Cardiac muscle cell (in vitro differentiated cells and primary cell): Measurements from ENCODE around the gene USP47. TPM values are rescaled to one million over a fixed set of nuclear protein-coding genes. Genes with fewer than 3 reads are reported as not detected.

Experiments used
- DNase-seq, 2 donors: peaks; one replicate each; pipeline versions ENCODE4 v3.0.0 to v3.0.0-alpha.2; 2010 to 2017; ENCODE audit warnings: low read depth in 1 of 2, low spot score in 1 of 2
- H3K27ac ChIP-seq: fragments of 200-600 bp; sonication (generic); 2 replicates; pipeline ENCODE4 v1.5.1; 2016
- H3K27me3 ChIP-seq: fragments of 200-600 bp; sonication (generic); 2 replicates; pipeline ENCODE4 v1.6.0; 2016; ENCODE audit warnings: control low read depth
- H3K36me3 ChIP-seq: fragments of 200-600 bp; sonication (generic); 2 replicates; pipeline ENCODE4 v1.5.1; 2016; ENCODE audit warnings: control low read depth
- H3K4me1 ChIP-seq: fragments of 200-600 bp; sonication (generic); 2 replicates; pipeline ENCODE4 v1.8.1; 2017; ENCODE audit warnings: low read depth, mild to moderate bottlenecking, mixed run types
- H3K4me3 ChIP-seq: fragments of 200-600 bp; sonication (generic); 2 replicates; pipeline ENCODE4 v1.5.1; 2016; ENCODE audit warnings: mild to moderate bottlenecking
- H3K9me3 ChIP-seq: fragments of 200-600 bp; sonication (generic); 2 replicates; pipeline ENCODE4 v1.5.1; 2017; ENCODE audit warnings: low read depth, mild to moderate bottlenecking, control low read depth
- CTCF ChIP-seq: IDR thresholded peaks from 2 replicates; pipeline ENCODE4 v1.5.1; 2012; ENCODE audit warnings: low read depth, mild to moderate bottlenecking, low read length
- polyA plus RNA-seq: library from polyadenylated mRNA; unstranded; fragments of >200 nt; fragmentation: Nextera tagmentation; extraction: Ambion mirVana; gene quantifications from 2 replicates; pipeline ENCODE4 v1.2.1, GENCODE V29; 2016
- total RNA-seq: library from RNA; depleted of rRNA; stranded (reverse); fragments of >200 nt; gene quantifications from 2 replicates; pipeline ENCODE4 v1.2.3, GENCODE V29; 2016

The USP47 gene
- total and polyA plus RNA-seq, 2 experiments from 2014 or later = 46.6 to 59.6 TPM

- no peak overlapping the region for H3K4me3 ChIP-seq
- H3K27me3 ChIP-seq = no peaks in the 10 kb centered on the region
- H3K27ac ChIP-seq = peak overlapping the region; percentile 9
- H3K36me3 ChIP-seq = no peaks in the 10 kb centered on the region
- H3K4me1 ChIP-seq = peaks cover 12% of the 10 kb centered on the region
- TF ChIP-seq CTCF = no peak
- H3K9me3 ChIP-seq = no peaks in the 10 kb centered on the region
- DNase-seq = no peak
Measured at GRCh38 chr11:11867720-11868119, 25.9 kb downstream of the USP47 start.

- no peaks in the 10 kb centered on the region for H3K27me3 ChIP-seq
- H3K4me1 ChIP-seq = peaks cover 16% of the 10 kb centered on the region
- H3K27ac ChIP-seq = peak overlapping the region; percentile 15
- H3K36me3 ChIP-seq = no peaks in the 10 kb centered on the region
- no peak overlapping the region for H3K4me3 ChIP-seq
- DNase-seq = no peak
- H3K9me3 ChIP-seq = no peaks in the 10 kb centered on the region
- no peak for TF ChIP-seq CTCF
Measured at GRCh38 chr11:11871991-11872401, 30.2 kb downstream of the USP47 start.

GRCh38 chr11:11876458-11876857 lies 34.7 kb downstream of the USP47 start:
- Histone ChIP-seq H3K27ac (no peak overlapping the region), H3K9me3 (no peaks in the 10 kb centered on the region), H3K4me3 (no peak overlapping the region), H3K36me3 (no peaks in the 10 kb centered on the region), H3K27me3 (no peaks in the 10 kb centered on the region), H3K4me1 (peaks cover 16% of the 10 kb centered on the region)
- peak; percentile 28 for TF ChIP-seq CTCF
- no peak for DNase-seq

- peaks cover 11% of the 10 kb centered on the region for H3K36me3 ChIP-seq
- H3K4me3 ChIP-seq = no peak overlapping the region
- H3K9me3 ChIP-seq = no peaks in the 10 kb centered on the region
- no peak for TF ChIP-seq CTCF
- H3K4me1 ChIP-seq = peaks cover 15% of the 10 kb centered on the region
- H3K27me3 ChIP-seq = no peaks in the 10 kb centered on the region
- DNase-seq = no peak
- no peak overlapping the region for H3K27ac ChIP-seq
Measured at GRCh38 chr11:11880179-11880578, 38.4 kb downstream of the USP47 start.

GRCh38 chr11:11882539-11882938 lies 40.8 kb downstream of the USP47 start:
- no peak overlapping the region for H3K4me3 ChIP-seq
- no peak for DNase-seq
- H3K9me3 ChIP-seq = no peaks in the 10 kb centered on the region
- TF ChIP-seq CTCF = no peak
- H3K36me3 ChIP-seq = peaks cover 31% of the 10 kb centered on the region
- no peak overlapping the region for H3K27ac ChIP-seq
- H3K27me3 ChIP-seq = no peaks in the 10 kb centered on the region
- H3K4me1 ChIP-seq = peaks cover 15% of the 10 kb centered on the region

- Histone ChIP-seq H3K27ac (no peak overlapping the region), H3K4me1 (peaks cover 15% of the 10 kb centered on the region), H3K27me3 (no peaks in the 10 kb centered on the region), H3K9me3 (no peaks in the 10 kb centered on the region), H3K36me3 (peaks cover 34% of the 10 kb centered on the region), H3K4me3 (no peak overlapping the region)
- TF ChIP-seq CTCF = no peak
- DNase-seq = no peak
Measured at GRCh38 chr11:11884351-11884750, 42.6 kb downstream of the USP47 start.
